ENCODE data around the gene IRAK3. TPM values are rescaled to one million over a fixed set of nuclear protein-coding genes. Genes with fewer than 3 reads are reported as not detected.
"Not testable (repeated sequence)": the region's sequence is repeated elsewhere in the genome, so short reads cannot be mapped to it uniquely, and the experiment has no call there.

Gene IRAK3
- total RNA-seq, 1 donor from 2014 or later = 0.05 TPM

DNA sequence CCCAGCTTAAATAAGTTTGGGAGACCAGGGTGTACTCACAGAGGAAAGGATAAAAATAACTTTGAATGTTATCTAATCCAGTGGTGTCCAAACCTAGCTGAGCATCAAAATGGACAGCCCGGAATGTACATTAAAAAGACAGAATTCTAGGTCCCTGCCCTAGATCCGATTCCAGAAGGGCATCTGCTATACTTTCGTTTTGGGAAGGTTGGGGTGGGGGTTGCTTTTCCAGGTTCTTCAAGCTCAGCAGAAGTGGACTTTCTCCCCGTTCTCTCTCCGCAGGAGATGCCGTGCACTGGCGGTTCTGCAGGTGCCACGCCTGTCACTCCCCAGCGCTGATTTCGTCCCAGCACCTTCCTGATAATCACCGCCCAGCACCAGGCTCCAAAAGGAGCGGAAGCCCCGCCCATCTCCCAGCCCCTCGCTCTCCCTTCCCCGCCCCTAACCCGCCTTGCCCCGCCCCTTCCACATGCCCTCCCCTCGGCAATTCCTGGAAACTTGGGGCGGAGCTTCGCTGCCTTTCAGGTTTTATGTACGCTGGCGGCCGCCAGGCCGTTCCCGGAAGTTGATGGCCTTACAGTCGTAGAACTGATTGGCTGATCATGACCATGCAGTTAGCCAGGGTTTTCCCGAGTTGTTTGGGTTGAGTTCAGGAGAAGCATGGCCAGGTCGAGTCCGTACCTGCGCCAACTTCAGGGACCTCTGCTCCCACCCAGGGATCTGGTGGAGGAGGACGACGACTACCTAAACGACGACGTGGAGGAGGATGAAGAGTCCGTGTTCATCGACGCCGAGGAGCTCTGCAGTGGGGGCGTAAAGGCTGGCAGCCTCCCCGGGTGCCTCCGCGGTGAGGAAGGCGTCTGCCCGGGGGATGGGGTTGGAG, 113.2 kb downstream of the IRAK3 start, which contains the start of gene HELB:
Gene HELB (plus strand): TSS at position 550 of the 883 bp plus-strand sequence. CDS start 111 bp downstream, at position 661.
- no peaks in the 10 kb centered on the region for H3K79me2 ChIP-seq (ENCODE audit: insufficient read depth, low read length)
- peak within 1 kb of the TSS; percentile 99 for H3K4me3 Mint-ChIP-seq (ENCODE audit: unreplicated experiment)
- no peaks in the 10 kb centered on the region for H3K9me3 ChIP-seq (ENCODE audit: insufficient read depth, low read depth, low read length)
- peak within 1 kb of the TSS; percentile 98 for H2AFZ ChIP-seq (ENCODE audit: low read depth, low read length)
- H3K9ac ChIP-seq (ENCODE audit: low read length) = peak within 1 kb of the TSS; percentile 80
- H3K4me1 Mint-ChIP-seq (ENCODE audit: low read depth, unreplicated experiment) = peaks cover 7% of the 10 kb centered on the region
- H3K27me3 Mint-ChIP-seq (ENCODE audit: low read depth, unreplicated experiment) = peaks cover 2% of the 10 kb centered on the region
- peak within 1 kb of the TSS; percentile 49 for H3K27ac ChIP-seq (ENCODE audit: low read depth, low read length)
- DNase-seq (ENCODE audit: low read depth) = peak; percentile 91
- no peaks in the 10 kb centered on the region for H3K36me3 ChIP-seq (ENCODE audit: insufficient read depth, low read length)
- no peaks in the 10 kb centered on the region for H3K36me3 Mint-ChIP-seq (ENCODE audit: low read depth, unreplicated experiment)
- peak within 1 kb of the TSS; percentile 89 for H3K4me3 ChIP-seq (ENCODE audit: insufficient read depth, low read depth, low read length)
- peaks cover 6% of the 10 kb centered on the region for H3K27me3 ChIP-seq (ENCODE audit: insufficient read depth, low read length)
- H3K4me2 ChIP-seq (ENCODE audit: low read length) = peak within 1 kb of the TSS; percentile 93
- no peaks in the 10 kb centered on the region for H3K9me3 Mint-ChIP-seq (ENCODE audit: unreplicated experiment)
- peak; percentile 23 for FAIRE-seq
- no peak for TF ChIP-seq EZH2 (IDR thresholded peaks at IDR 0.05; ENCODE audit: insufficient read depth, low read length)
- TF ChIP-seq, protein P1, sequence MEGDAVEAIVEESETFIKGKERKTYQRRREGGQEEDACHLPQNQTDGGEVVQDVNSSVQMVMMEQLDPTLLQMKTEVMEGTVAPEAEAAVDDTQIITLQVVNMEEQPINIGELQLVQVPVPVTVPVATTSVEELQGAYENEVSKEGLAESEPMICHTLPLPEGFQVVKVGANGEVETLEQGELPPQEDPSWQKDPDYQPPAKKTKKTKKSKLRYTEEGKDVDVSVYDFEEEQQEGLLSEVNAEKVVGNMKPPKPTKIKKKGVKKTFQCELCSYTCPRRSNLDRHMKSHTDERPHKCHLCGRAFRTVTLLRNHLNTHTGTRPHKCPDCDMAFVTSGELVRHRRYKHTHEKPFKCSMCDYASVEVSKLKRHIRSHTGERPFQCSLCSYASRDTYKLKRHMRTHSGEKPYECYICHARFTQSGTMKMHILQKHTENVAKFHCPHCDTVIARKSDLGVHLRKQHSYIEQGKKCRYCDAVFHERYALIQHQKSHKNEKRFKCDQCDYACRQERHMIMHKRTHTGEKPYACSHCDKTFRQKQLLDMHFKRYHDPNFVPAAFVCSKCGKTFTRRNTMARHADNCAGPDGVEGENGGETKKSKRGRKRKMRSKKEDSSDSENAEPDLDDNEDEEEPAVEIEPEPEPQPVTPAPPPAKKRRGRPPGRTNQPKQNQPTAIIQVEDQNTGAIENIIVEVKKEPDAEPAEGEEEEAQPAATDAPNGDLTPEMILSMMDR (IDR thresholded peaks at IDR 0.05; ENCODE audit: insufficient read depth, low read depth, low read length) = no peak
- no peaks in the 10 kb centered on the region for H4K20me1 ChIP-seq (ENCODE audit: insufficient read depth, low read length)
- peak within 1 kb of the TSS; percentile 97 for H3K27ac Mint-ChIP-seq (ENCODE audit: unreplicated experiment)
- H3K4me1 ChIP-seq (ENCODE audit: insufficient read depth, low read length) = no peaks in the 10 kb centered on the region

GRCh38 chr12:66302827-66303169, 113.8 kb downstream of the IRAK3 start:
- Histone ChIP-seq H3K4me2 (ENCODE audit: low read length) (peak overlapping the region; percentile 93), H3K27me3 (ENCODE audit: insufficient read depth, low read length) (peaks cover 6% of the 10 kb centered on the region), H4K20me1 (ENCODE audit: insufficient read depth, low read length) (no peaks in the 10 kb centered on the region), H2AFZ (ENCODE audit: low read depth, low read length) (peak overlapping the region; percentile 98), H3K9me3 (ENCODE audit: insufficient read depth, low read depth, low read length) (no peaks in the 10 kb centered on the region), H3K79me2 (ENCODE audit: insufficient read depth, low read length) (no peaks in the 10 kb centered on the region), H3K4me1 (ENCODE audit: insufficient read depth, low read length) (no peaks in the 10 kb centered on the region), H3K36me3 (ENCODE audit: insufficient read depth, low read length) (no peaks in the 10 kb centered on the region), H3K4me3 (ENCODE audit: insufficient read depth, low read depth, low read length) (peak overlapping the region; percentile 89), H3K9ac (ENCODE audit: low read length) (peak overlapping the region; percentile 80), H3K27ac (ENCODE audit: low read depth, low read length) (peak overlapping the region; percentile 49)
- Mint-ChIP-seq H3K27ac (ENCODE audit: unreplicated experiment) (peak overlapping the region; percentile 97), H3K27me3 (ENCODE audit: low read depth, unreplicated experiment) (peaks cover 2% of the 10 kb centered on the region), H3K4me3 (ENCODE audit: unreplicated experiment) (peak overlapping the region; percentile 99), H3K36me3 (ENCODE audit: low read depth, unreplicated experiment) (no peaks in the 10 kb centered on the region), H3K9me3 (ENCODE audit: unreplicated experiment) (no peaks in the 10 kb centered on the region), H3K4me1 (ENCODE audit: low read depth, unreplicated experiment) (peaks cover 7% of the 10 kb centered on the region)
- FAIRE-seq (no peak), DNase-seq (ENCODE audit: low read depth) (no peak)
- TF ChIP-seq, protein P1 (IDR thresholded peaks at IDR 0.05; ENCODE audit: insufficient read depth, low read depth, low read length) = no peak
- no peak for TF ChIP-seq EZH2 (IDR thresholded peaks at IDR 0.05; ENCODE audit: insufficient read depth, low read length)

DNA sequence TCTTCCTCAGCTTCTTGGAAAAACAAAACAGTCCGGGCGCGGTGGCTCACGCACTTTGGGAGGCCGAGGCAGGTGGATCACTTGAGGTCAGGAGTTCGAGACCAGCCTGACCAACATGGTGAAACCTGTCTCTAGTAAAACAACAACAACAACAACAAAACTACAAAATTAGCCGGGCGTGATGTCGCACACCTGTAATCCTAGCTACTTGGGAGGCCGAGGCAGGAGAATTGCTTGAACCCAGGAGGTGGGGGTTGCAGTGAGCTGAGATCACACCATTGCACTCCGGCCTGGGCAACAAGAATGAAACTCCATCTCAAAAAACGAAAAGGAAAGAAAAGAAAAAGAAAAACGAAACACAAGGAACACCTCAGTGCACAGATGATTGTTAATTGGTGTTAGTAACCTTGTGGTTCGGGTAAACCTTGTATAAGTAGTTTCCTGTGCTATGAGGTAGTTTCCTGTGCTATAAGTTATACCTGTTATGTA, 114.3 kb downstream of the IRAK3 start:
- peak overlapping the region; percentile 93 for H3K4me2 ChIP-seq (ENCODE audit: low read length)

More for the DNA sequence above, 114.3 kb downstream of the IRAK3 start:
- H4K20me1 ChIP-seq (ENCODE audit: insufficient read depth, low read length); H3K36me3 Mint-ChIP-seq (ENCODE audit: low read depth, unreplicated experiment); DNase-seq (ENCODE audit: low read depth); H3K27me3 Mint-ChIP-seq (ENCODE audit: low read depth, unreplicated experiment); H3K79me2 ChIP-seq (ENCODE audit: insufficient read depth, low read length); H3K4me1 Mint-ChIP-seq (ENCODE audit: low read depth, unreplicated experiment); H2AFZ ChIP-seq (ENCODE audit: low read depth, low read length); H3K9ac ChIP-seq (ENCODE audit: low read length); H3K27ac ChIP-seq (ENCODE audit: low read depth, low read length); FAIRE-seq; H3K27me3 ChIP-seq (ENCODE audit: insufficient read depth, low read length); H3K4me3 ChIP-seq (ENCODE audit: insufficient read depth, low read depth, low read length); H3K36me3 ChIP-seq (ENCODE audit: insufficient read depth, low read length); H3K4me1 ChIP-seq (ENCODE audit: insufficient read depth, low read length); H3K9me3 Mint-ChIP-seq (ENCODE audit: unreplicated experiment); H3K9me3 ChIP-seq (ENCODE audit: insufficient read depth, low read depth, low read length): not testable (repeated sequence)
- Mint-ChIP-seq H3K4me3 (ENCODE audit: unreplicated experiment) (peak overlapping the region; percentile 99), H3K27ac (ENCODE audit: unreplicated experiment) (peak overlapping the region; percentile 16)

Other genes starting within 250 kb of the IRAK3 start
- gene LLPH, start 58.5 kb upstream of the IRAK3 start, total RNA-seq = 34.6 and 37.3 TPM in 2 replicates
- 41.2 and 41.5 TPM in 2 replicates for gene TMBIM4, start 19.2 kb upstream of the IRAK3 start, total RNA-seq
- 4.1 and 4.5 TPM in 2 replicates for gene HELB, start 113.3 kb downstream of the IRAK3 start, total RNA-seq